GM13977 (cell line): ENCODE measurements around the gene CMBL.
"Not testable (repeated sequence)": the region's sequence is repeated elsewhere in the genome, so short reads cannot be mapped to it uniquely, and the experiment has no call there.

ENCODE experiments used
- DNase-seq: peaks from one replicate; pipeline ENCODE4 v3.0.0; 2012; ENCODE audit warnings: low spot score
- in situ Hi-C: fragments of 300-500 bp; cut with MboI; formaldehyde crosslinking; loops from one replicate; pipeline ENCODE4 v1.12.0; 2022; ENCODE audit warnings: low sequenced_read_pairs, low pct_unique_long_range_greater_than_20kb, mixed read lengths, inconsistent platforms; ENCODE audit not compliant: unreplicated experiment
- TF ChIP-seq, protein P1 (sequence below): IDR thresholded peaks from 2 replicates; pipeline ENCODE4 v1.5.1; 2012; ENCODE audit warnings: mild to moderate bottlenecking, control low read depth; ENCODE audit not compliant: insufficient read depth; ENCODE audit errors: extremely low read depth, missing control alignments

Gene CMBL

GRCh38 chr5:10289991-10290390 is 17.7 kb downstream of the CMBL start:
- TF ChIP-seq, protein P1, sequence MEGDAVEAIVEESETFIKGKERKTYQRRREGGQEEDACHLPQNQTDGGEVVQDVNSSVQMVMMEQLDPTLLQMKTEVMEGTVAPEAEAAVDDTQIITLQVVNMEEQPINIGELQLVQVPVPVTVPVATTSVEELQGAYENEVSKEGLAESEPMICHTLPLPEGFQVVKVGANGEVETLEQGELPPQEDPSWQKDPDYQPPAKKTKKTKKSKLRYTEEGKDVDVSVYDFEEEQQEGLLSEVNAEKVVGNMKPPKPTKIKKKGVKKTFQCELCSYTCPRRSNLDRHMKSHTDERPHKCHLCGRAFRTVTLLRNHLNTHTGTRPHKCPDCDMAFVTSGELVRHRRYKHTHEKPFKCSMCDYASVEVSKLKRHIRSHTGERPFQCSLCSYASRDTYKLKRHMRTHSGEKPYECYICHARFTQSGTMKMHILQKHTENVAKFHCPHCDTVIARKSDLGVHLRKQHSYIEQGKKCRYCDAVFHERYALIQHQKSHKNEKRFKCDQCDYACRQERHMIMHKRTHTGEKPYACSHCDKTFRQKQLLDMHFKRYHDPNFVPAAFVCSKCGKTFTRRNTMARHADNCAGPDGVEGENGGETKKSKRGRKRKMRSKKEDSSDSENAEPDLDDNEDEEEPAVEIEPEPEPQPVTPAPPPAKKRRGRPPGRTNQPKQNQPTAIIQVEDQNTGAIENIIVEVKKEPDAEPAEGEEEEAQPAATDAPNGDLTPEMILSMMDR: no peak
- no peak for DNase-seq
- in situ Hi-C loops: loop anchor here (10.0 kb wide), 1 partner anchor 125 kb away; no protein-coding TSS in a partner anchor

GRCh38 chr5:10289353-10289752 is 18.3 kb downstream of the CMBL start:
- in situ Hi-C loops: loop anchor here (10.0 kb wide), 1 partner anchor 125 kb away; no protein-coding TSS in a partner anchor
- TF ChIP-seq, protein P1: no peak
- no peak for DNase-seq

- TF ChIP-seq, protein P1: no peak
- DNase-seq: peak; percentile 40
- in situ Hi-C loops: loop anchor here (10.0 kb wide), 1 partner anchor 126 kb away; no protein-coding TSS in a partner anchor
Measured at GRCh38 chr5:10288592-10289219, 19.0 kb downstream of the CMBL start.

DNA sequence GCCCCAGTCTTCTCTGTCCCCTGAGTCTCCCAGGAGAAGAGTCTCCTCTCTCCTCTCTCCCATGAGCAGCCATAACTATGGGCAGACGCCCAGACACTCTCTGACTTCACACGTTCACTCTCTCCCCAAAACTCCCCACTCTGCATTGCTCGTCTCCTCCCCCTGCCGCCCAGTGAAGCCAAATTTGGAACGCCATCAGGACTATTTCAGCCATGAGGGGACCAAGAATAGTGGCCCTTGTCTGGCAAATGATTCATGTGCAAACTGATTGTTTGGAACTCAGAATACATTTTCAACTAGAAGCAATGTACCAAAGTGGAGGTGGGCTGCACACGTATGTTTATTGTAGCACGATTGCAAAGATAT is 20.9 kb downstream of the CMBL start:
- no peak for DNase-seq
- in situ Hi-C loops: loop anchor here (10.0 kb wide), 1 partner anchor 128 kb away; no protein-coding TSS in a partner anchor
- TF ChIP-seq, protein P1: no peak

- TF ChIP-seq, protein P1: no peak
- in situ Hi-C loops: loop anchor here (10.0 kb wide), 1 partner anchor 128 kb away; no protein-coding TSS in a partner anchor
- DNase-seq: no peak
Measured at GRCh38 chr5:10286162-10286861, 21.4 kb downstream of the CMBL start.

- not testable (repeated sequence) for DNase-seq
- in situ Hi-C loops: loop anchor here (10.0 kb wide), 1 partner anchor 129 kb away; no protein-coding TSS in a partner anchor
Measured at GRCh38 chr5:10285362-10285761, 22.3 kb downstream of the CMBL start.
